Hippocampal formation (tissue), 2 donors: ENCODE data around the gene MYOZ2.
A peak's percentile ranks its signal among the peaks of the same experiment; 100 is the strongest.

Experiments used
- DNase-seq, 2 donors: peaks; one replicate each; lab custom pipeline; 2025; lab: John Stamatoyannopoulos, UW

The MYOZ2 gene

GRCh38 chr4:119197772-119198212 lies 62.2 kb downstream of the MYOZ2 start:
- no peak for DNase-seq

- peak in 1 of 2 donors; percentile 28 for DNase-seq
Observed at GRCh38 chr4:119204916-119205315, 69.3 kb downstream of the MYOZ2 start.

- DNase-seq: no peak
Observed at GRCh38 chr4:119205690-119206089, 70.1 kb downstream of the MYOZ2 start.

- no peak for DNase-seq
Observed at GRCh38 chr4:119206178-119206577, 70.5 kb downstream of the MYOZ2 start.

- no peak for DNase-seq
Observed at GRCh38 chr4:119207051-119207450, 71.4 kb downstream of the MYOZ2 start.

GRCh38 chr4:119209077-119209476 lies 73.4 kb downstream of the MYOZ2 start:
- DNase-seq: no peak

- DNase-seq: no peak
Observed at GRCh38 chr4:119209586-119209985, 74.0 kb downstream of the MYOZ2 start.

- DNase-seq: no peak
Observed at GRCh38 chr4:119210775-119211174, 75.1 kb downstream of the MYOZ2 start.

- DNase-seq: no peak
Observed at GRCh38 chr4:119211867-119212233, 76.2 kb downstream of the MYOZ2 start.

GRCh38 chr4:119212234-119212963 lies 76.8 kb downstream of the MYOZ2 start, which contains the start of gene USP53:
Gene USP53, plus strand, starts transcription at chr4:119212713. Its CDS starts 27,047 bp downstream, at chr4:119239760.
- DNase-seq: peak; percentile 76 to 86

GRCh38 chr4:119212964-119213606 lies 77.5 kb downstream of the MYOZ2 start:
- DNase-seq: peak; percentile 44 to 54

GRCh38 chr4:119218093-119218492 lies 82.5 kb downstream of the MYOZ2 start:
- no peak for DNase-seq

GRCh38 chr4:119221412-119221811 lies 85.8 kb downstream of the MYOZ2 start:
- DNase-seq: no peak

GRCh38 chr4:119227690-119228089 lies 92.1 kb downstream of the MYOZ2 start:
- DNase-seq: no peak

- no peak for DNase-seq
Observed at GRCh38 chr4:119228406-119228805, 92.8 kb downstream of the MYOZ2 start.

GRCh38 chr4:119229908-119230687 lies 94.5 kb downstream of the MYOZ2 start:
- DNase-seq: no peak

GRCh38 chr4:119231491-119231890 lies 95.9 kb downstream of the MYOZ2 start:
- DNase-seq: no peak

- no peak for DNase-seq
Observed at GRCh38 chr4:119232286-119232685, 96.7 kb downstream of the MYOZ2 start.

GRCh38 chr4:119233191-119233590 lies 97.6 kb downstream of the MYOZ2 start:
- no peak for DNase-seq

- DNase-seq: no peak
Observed at GRCh38 chr4:119233750-119234149, 98.1 kb downstream of the MYOZ2 start.

GRCh38 chr4:119237201-119237600 lies 101.6 kb downstream of the MYOZ2 start:
- no peak for DNase-seq
